Measurements from ENCODE around the gene CDK2. TPM values are rescaled to one million over a fixed set of nuclear protein-coding genes. Genes with fewer than 3 reads are reported as not detected.
"Not testable (repeated sequence)": the region's sequence is repeated elsewhere in the genome, so short reads cannot be mapped to it uniquely, and the experiment has no call there.

CDK2 gene
- polyA plus RNA-seq, 3 donors from 2014 or later = 11.6 to 27.7 (median 13.4) TPM

DNA sequence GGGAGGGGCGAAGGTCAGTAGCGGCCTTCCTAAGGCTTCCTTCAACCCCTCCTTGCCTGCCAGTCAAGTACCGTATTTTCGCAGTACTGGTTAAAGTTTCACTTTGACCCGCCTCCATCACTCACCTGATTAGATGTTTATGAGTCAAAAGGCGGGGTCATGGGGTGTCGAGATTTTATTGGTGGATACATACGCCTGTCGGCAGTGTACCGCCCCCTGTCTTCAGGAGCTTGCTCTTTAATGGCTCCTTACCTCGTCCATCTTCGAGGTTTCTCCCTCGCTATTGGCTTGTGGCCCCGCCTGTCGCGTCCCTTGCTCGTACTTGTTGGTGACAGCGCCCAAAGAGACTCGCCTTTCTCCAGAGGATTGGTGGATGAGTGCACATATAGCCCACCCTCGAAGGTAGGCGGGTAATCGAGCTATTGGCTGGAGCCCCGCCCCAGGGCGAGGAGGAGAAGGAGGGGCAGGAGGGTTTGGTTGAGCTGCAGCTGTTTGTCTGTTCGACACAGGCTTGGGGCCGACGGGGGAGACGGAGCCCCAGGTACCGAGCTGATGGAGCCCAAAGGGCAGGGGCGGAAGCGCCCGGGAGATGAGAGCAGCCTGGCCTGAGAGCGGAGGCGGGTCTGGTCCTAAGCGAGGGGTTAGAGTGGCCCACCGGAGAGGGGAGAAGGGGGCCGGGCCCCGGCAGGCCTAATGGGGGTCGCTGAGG lies 7.1 kb downstream of the CDK2 start, which contains the start of gene RAB5B:
TSS of gene RAB5B (plus strand) at position 480 of the 709 bp plus-strand sequence. CDS start 12,883 bp downstream, outside the sequence.
- Mint-ChIP-seq H3K36me3 (peaks cover 0 to 5% (median 3%) of the 10 kb centered on the region in 3 donors), H3K4me1 (peaks cover 16 to 25% of the 10 kb centered on the region in 2 donors), H3K27me3 (ENCODE audit: low read depth in 3 of 3) (no peaks in the 10 kb centered on the region), H3K27ac (no peak within 1 kb of the TSS), H3K4me3 (no peak within 1 kb of the TSS), H3K9me3 (no peaks in the 10 kb centered on the region)
- peak; percentile 98 to 99 (median 99) for DNase-seq

GRCh38 chr12:55974308-55974730 lies 7.7 kb downstream of the CDK2 start:
- no peak for DNase-seq
- no peak overlapping the region for H3K27ac Mint-ChIP-seq
- no peak overlapping the region for H3K4me3 Mint-ChIP-seq
- no peaks in the 10 kb centered on the region for H3K9me3 Mint-ChIP-seq
- H3K36me3 Mint-ChIP-seq = peaks cover 0 to 5% (median 0%) of the 10 kb centered on the region in 3 donors
- H3K4me1 Mint-ChIP-seq = peaks cover 18 to 31% of the 10 kb centered on the region in 2 donors
- no peaks in the 10 kb centered on the region for H3K27me3 Mint-ChIP-seq (ENCODE audit: low read depth in 3 of 3)

- no peak for DNase-seq
- no peak overlapping the region for H3K4me3 Mint-ChIP-seq
- H3K9me3 Mint-ChIP-seq = no peaks in the 10 kb centered on the region
- peaks cover 0 to 10% (median 4%) of the 10 kb centered on the region in 3 donors for H3K36me3 Mint-ChIP-seq
- no peaks in the 10 kb centered on the region for H3K27me3 Mint-ChIP-seq (ENCODE audit: low read depth in 3 of 3)
- H3K4me1 Mint-ChIP-seq = peaks cover 17 to 45% of the 10 kb centered on the region in 2 donors
- no peak overlapping the region for H3K27ac Mint-ChIP-seq
Measured at GRCh38 chr12:55978393-55978792, 11.8 kb downstream of the CDK2 start.

- H3K4me1 Mint-ChIP-seq = peaks cover 17 to 45% of the 10 kb centered on the region in 2 donors
- peak overlapping the region in 4 of 6 donors; percentile 1 to 34 (median 14) for H3K27ac Mint-ChIP-seq
- H3K9me3 Mint-ChIP-seq = no peaks in the 10 kb centered on the region
- no peak overlapping the region for H3K4me3 Mint-ChIP-seq
- DNase-seq = no peak
- peaks cover 0 to 10% (median 7%) of the 10 kb centered on the region in 3 donors for H3K36me3 Mint-ChIP-seq
- no peaks in the 10 kb centered on the region for H3K27me3 Mint-ChIP-seq (ENCODE audit: low read depth in 3 of 3)
Measured at GRCh38 chr12:55979069-55979468, 12.4 kb downstream of the CDK2 start.

DNA sequence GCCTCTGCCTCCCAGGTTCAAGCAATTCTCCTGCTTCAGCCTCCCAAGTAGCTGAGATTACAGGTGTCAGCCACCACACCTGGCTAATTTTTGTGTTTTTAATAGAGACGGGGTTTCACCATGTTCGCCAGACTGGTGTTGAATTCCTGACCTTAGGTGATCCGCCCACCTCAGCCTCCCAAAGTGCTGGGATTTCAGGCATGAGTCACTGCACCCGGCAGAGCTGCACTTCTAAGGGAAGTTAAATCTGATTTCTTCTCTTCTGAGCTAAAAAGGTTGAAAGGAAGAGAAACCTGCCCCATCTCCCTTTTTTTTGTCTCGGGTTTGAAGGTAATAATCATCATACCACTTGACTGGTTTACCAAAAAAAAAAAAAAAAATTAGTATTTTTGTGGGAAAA lies 15.3 kb downstream of the CDK2 start:
- peaks cover 8 to 35% of the 10 kb centered on the region in 2 donors for H3K4me1 Mint-ChIP-seq
- not testable (repeated sequence) for DNase-seq; H3K4me3 Mint-ChIP-seq; H3K27ac Mint-ChIP-seq; H3K9me3 Mint-ChIP-seq; H3K27me3 Mint-ChIP-seq (ENCODE audit: low read depth in 3 of 3)
- peaks cover 8 to 22% (median 16%) of the 10 kb centered on the region in 3 donors for H3K36me3 Mint-ChIP-seq

DNA sequence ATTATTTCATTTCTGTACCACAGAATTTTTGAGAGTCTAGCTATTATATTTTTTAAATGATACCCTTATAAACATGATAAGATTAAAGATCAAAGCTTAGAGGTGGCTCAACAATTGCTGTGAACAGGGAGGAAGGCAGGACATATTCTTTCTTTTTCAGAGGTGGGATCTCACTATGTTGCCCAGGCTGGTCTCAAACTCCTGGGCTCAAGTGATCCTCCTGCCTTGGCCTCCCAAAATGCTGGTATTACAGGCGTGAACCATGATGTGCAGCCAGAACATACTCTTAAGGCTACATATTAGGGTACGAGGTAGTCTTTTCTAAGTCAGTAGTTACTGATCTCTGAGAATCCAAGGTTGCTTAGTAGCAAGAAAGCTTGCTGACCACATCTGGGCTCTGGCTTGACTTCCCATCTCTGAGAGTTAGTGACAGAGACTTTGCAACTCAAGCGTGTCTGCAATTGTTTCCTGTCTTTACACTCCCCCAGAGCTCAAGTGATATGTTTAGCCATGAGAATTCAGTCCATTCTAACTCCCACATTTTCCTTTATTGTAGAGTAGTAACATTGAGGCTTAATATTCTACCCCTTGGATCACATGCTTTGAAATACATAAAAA lies 15.8 kb downstream of the CDK2 start:
- Mint-ChIP-seq H3K36me3 (peaks cover 8 to 22% (median 16%) of the 10 kb centered on the region in 3 donors), H3K4me1 (peaks cover 7 to 30% of the 10 kb centered on the region in 2 donors), H3K4me3 (no peak overlapping the region), H3K27me3 (ENCODE audit: low read depth in 3 of 3) (no peaks in the 10 kb centered on the region), H3K9me3 (no peaks in the 10 kb centered on the region), H3K27ac (peak overlapping the region in 2 of 6 donors; percentile 13 to 17)
- DNase-seq = no peak

GRCh38 chr12:55983232-55983842 lies 16.7 kb downstream of the CDK2 start:
- DNase-seq = no peak
- no peaks in the 10 kb centered on the region for H3K27me3 Mint-ChIP-seq (ENCODE audit: low read depth in 3 of 3)
- H3K4me1 Mint-ChIP-seq = peaks cover 5 to 24% of the 10 kb centered on the region in 2 donors
- peaks cover 8 to 22% (median 16%) of the 10 kb centered on the region in 3 donors for H3K36me3 Mint-ChIP-seq
- H3K4me3 Mint-ChIP-seq = no peak overlapping the region
- H3K27ac Mint-ChIP-seq = no peak overlapping the region
- no peaks in the 10 kb centered on the region for H3K9me3 Mint-ChIP-seq

DNA sequence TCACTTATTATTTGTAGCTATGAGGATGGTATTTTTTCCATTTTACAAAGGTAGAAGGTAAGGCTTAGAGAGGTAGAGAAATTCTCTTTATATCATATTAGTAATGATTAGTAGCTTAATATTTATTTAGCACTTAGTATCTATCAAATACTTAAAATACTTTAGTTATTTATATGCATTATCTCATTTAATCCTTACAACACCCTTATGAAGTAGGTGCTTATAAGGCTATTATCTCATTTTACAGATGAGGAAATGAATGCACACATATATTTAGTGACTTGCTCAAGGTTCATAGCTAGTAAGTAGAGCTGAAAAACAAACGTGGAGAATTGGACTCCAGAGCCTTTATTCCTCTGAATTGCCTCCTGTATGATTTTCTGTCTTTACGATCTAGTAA lies 18.2 kb downstream of the CDK2 start:
- no peak overlapping the region for H3K27ac Mint-ChIP-seq
- H3K4me3 Mint-ChIP-seq = no peak overlapping the region
- H3K36me3 Mint-ChIP-seq = peaks cover 13 to 27% (median 16%) of the 10 kb centered on the region in 3 donors
- no peaks in the 10 kb centered on the region for H3K9me3 Mint-ChIP-seq
- no peaks in the 10 kb centered on the region for H3K27me3 Mint-ChIP-seq (ENCODE audit: low read depth in 3 of 3)
- H3K4me1 Mint-ChIP-seq = peaks cover 1 to 10% of the 10 kb centered on the region in 2 donors
- no peak for DNase-seq

DNA sequence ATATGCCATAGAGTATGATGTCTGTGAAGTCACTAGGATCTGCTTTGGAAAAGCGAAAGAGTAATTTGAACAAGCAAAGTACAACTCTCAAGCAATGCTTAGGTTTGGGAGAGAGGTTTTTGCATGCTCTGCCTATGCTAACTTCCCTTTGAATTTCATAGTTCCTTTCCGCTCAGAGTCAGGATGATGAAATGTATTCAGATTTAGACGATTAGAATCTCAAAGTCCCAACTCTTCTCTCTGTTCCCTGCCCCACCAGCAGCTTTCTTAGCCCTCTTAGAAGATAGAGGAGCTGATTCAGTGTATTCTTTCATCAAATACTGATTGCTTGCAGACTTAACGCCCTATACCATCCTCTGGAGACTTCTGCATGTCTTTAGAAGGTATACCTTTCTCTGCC lies 18.7 kb downstream of the CDK2 start:
- Mint-ChIP-seq H3K27me3 (ENCODE audit: low read depth in 3 of 3) (no peaks in the 10 kb centered on the region), H3K27ac (peak overlapping the region in 1 of 6 donors; percentile 17)

GRCh38 chr12:55985976-55986375 lies 19.3 kb downstream of the CDK2 start:
- not testable (repeated sequence) for H3K4me1 Mint-ChIP-seq; DNase-seq; H3K9me3 Mint-ChIP-seq; H3K27me3 Mint-ChIP-seq (ENCODE audit: low read depth in 3 of 3); H3K4me3 Mint-ChIP-seq
- Mint-ChIP-seq H3K27ac (peak overlapping the region in 1 of 6 donors; percentile 11), H3K36me3 (peaks cover 17 to 38% (median 21%) of the 10 kb centered on the region in 3 donors)

More for the DNA sequence above, 18.7 kb downstream of the CDK2 start:
- H3K36me3 Mint-ChIP-seq = peaks cover 15 to 32% (median 16%) of the 10 kb centered on the region in 3 donors
- no peak for DNase-seq
- H3K9me3 Mint-ChIP-seq = no peaks in the 10 kb centered on the region
- no peak overlapping the region for H3K4me3 Mint-ChIP-seq
- H3K4me1 Mint-ChIP-seq = peaks cover 0 to 5% of the 10 kb centered on the region in 2 donors

DNA sequence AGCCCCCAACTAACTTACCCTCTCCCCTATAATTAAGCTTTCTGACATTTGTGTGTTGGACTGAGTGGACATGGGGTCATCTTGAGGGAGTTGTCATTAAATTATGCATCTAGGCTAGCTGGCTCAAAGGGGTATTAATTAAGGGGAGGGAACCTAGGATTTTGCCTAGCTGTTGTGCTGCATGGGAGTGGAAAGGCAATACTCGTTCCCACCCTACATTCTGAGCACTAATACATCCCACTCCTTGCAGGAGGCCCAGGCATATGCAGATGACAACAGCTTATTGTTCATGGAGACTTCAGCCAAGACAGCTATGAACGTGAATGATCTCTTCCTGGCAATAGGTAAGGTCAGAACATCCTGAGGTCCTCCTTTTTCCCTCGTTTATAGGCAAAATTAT lies 24.5 kb downstream of the CDK2 start:
- DNase-seq = no peak
- H3K27ac Mint-ChIP-seq = no peak overlapping the region
- H3K4me3 Mint-ChIP-seq = no peak overlapping the region
- no peaks in the 10 kb centered on the region for H3K27me3 Mint-ChIP-seq (ENCODE audit: low read depth in 3 of 3)
- H3K9me3 Mint-ChIP-seq = no peaks in the 10 kb centered on the region
- peaks cover 2 to 4% of the 10 kb centered on the region in 2 donors for H3K4me1 Mint-ChIP-seq
- H3K36me3 Mint-ChIP-seq = peaks cover 18 to 52% (median 26%) of the 10 kb centered on the region in 3 donors

- Mint-ChIP-seq H3K4me3 (no peak overlapping the region), H3K9me3 (no peaks in the 10 kb centered on the region), H3K4me1 (peaks cover 23% of the 10 kb centered on the region in 2 donors), H3K36me3 (peaks cover 16 to 48% (median 26%) of the 10 kb centered on the region in 3 donors), H3K27ac (peak overlapping the region in 1 of 6 donors; percentile 50), H3K27me3 (ENCODE audit: low read depth in 3 of 3) (no peaks in the 10 kb centered on the region)
- no peak for DNase-seq
Measured at GRCh38 chr12:55993230-55993853, 26.7 kb downstream of the CDK2 start.

DNA sequence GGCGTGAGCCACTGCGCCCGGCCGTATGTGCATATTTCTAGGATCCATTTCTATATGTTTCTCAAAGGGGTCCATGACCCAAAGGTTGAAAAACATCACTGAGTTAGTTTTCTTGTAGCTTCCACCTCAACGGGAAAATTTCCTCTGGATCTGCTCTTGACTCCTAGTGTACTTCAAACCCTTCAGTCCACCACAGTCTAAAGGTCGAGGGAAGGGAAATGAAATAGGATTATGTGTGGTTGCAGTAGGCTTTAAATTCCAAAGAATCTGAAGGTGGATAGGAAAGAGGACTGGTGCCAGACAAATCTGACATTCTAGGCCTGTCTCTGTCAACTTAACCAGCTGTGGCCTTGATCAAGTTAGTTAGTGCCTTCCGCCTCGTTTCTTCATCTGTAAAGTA lies 28.7 kb downstream of the CDK2 start:
- H3K4me1 Mint-ChIP-seq = peaks cover 23% of the 10 kb centered on the region in 2 donors
- peaks cover 9 to 38% (median 24%) of the 10 kb centered on the region in 3 donors for H3K36me3 Mint-ChIP-seq
- H3K27ac Mint-ChIP-seq = no peak overlapping the region
- no peak overlapping the region for H3K4me3 Mint-ChIP-seq
- H3K27me3 Mint-ChIP-seq (ENCODE audit: low read depth in 3 of 3) = no peaks in the 10 kb centered on the region
- DNase-seq = no peak
- no peaks in the 10 kb centered on the region for H3K9me3 Mint-ChIP-seq

Measured in immature natural killer cell (primary cell).